Activated T-cell treated with anti-CD3 and anti-CD28 coated beads, Interleukin-2, amount 50 U/mL, for 1 hour (primary cell): ENCODE results near the gene KRT83.
A peak's percentile ranks its signal among the peaks of the same experiment; 100 is the strongest.

Experiments used
- DNase-seq: peaks from one replicate; pipeline ENCODE4 v3.0.0-alpha.2; 2020

KRT83 gene

GRCh38 chr12:52320784-52321400, at the start of gene KRT83:
TSS of gene KRT83 (minus strand) at chr12:52321398. CDS start at chr12:52321335, 63 bp downstream.
- no peak for DNase-seq

- no peak for DNase-seq
Observed at GRCh38 chr12:52369809-52370208, 48.6 kb upstream of the KRT83 start.

- no peak for DNase-seq
Observed at GRCh38 chr12:52369211-52369610, 48.0 kb upstream of the KRT83 start.

- DNase-seq = no peak
Observed at GRCh38 chr12:52368508-52368907, 47.3 kb upstream of the KRT83 start.

GRCh38 chr12:52367876-52368275, 46.7 kb upstream of the KRT83 start:
- DNase-seq = no peak

- no peak for DNase-seq
Observed at GRCh38 chr12:52366738-52367485, 45.7 kb upstream of the KRT83 start, which contains the start of gene KRT85. TSS of gene KRT85 (minus strand) at chr12:52367481. CDS start at chr12:52367405, 76 bp downstream.

GRCh38 chr12:52364901-52365489, 43.8 kb upstream of the KRT83 start:
- no peak for DNase-seq

- no peak for DNase-seq
Observed at GRCh38 chr12:52364061-52364460, 42.9 kb upstream of the KRT83 start.

GRCh38 chr12:52363111-52363679, 42.0 kb upstream of the KRT83 start:
- no peak for DNase-seq

GRCh38 chr12:52362118-52362726, 41.0 kb upstream of the KRT83 start:
- DNase-seq = no peak

- DNase-seq = no peak
Observed at GRCh38 chr12:52361553-52361952, 40.4 kb upstream of the KRT83 start.

- DNase-seq = no peak
Observed at GRCh38 chr12:52360663-52361271, 39.6 kb upstream of the KRT83 start.

- no peak for DNase-seq
Observed at GRCh38 chr12:52360106-52360662, 39.0 kb upstream of the KRT83 start.

- no peak for DNase-seq
Observed at GRCh38 chr12:52359621-52360061, 38.4 kb upstream of the KRT83 start.

- DNase-seq = peak; percentile 27
Observed at GRCh38 chr12:52358575-52359350, 37.6 kb upstream of the KRT83 start.

- no peak for DNase-seq
Observed at GRCh38 chr12:52356762-52357580, 35.8 kb upstream of the KRT83 start.

GRCh38 chr12:52356031-52356761, 35.0 kb upstream of the KRT83 start:
- no peak for DNase-seq

GRCh38 chr12:52355176-52355575, 34.0 kb upstream of the KRT83 start:
- DNase-seq = no peak

GRCh38 chr12:52354200-52354599, 33.0 kb upstream of the KRT83 start:
- no peak for DNase-seq

GRCh38 chr12:52353766-52354165, 32.6 kb upstream of the KRT83 start:
- DNase-seq = no peak
